Vagina (tissue), 2 donors: ENCODE measurements around the gene FCGBP. TPM values are rescaled to one million over a fixed set of nuclear protein-coding genes. Genes with fewer than 3 reads are reported as not detected.
"Not testable (repeated sequence)": the region's sequence is repeated elsewhere in the genome, so short reads cannot be mapped to it uniquely, and the experiment has no call there.

Experiments
- DNase-seq, 2 donors: peaks; one replicate each; pipeline ENCODE4 v3.0.0-alpha.2; 2017; ENCODE audit errors: extremely low spot score in 2 of 2
- H3K27ac ChIP-seq: fragments of 200-600 bp; sonication (generic); one replicate; pipeline ENCODE4 v1.5.1; 2019
- H3K27me3 ChIP-seq: fragments of 200-600 bp; sonication (generic); one replicate; pipeline ENCODE4 v1.5.1; 2019
- H3K36me3 ChIP-seq, 2 donors: fragments of 200-600 bp; sonication (generic); one replicate each; pipeline ENCODE4 v1.5.1; 2017 to 2019
- H3K4me1 ChIP-seq: fragments of 200-600 bp; sonication (generic); one replicate; pipeline ENCODE4 v1.5.1; 2019
- H3K4me3 ChIP-seq, 2 donors: fragments of 200-600 bp; sonication (generic); 1 replicate in 1 of 2; 2 replicates in 1 of 2; pipeline ENCODE4 v1.5.1; 2016 to 2019
- H3K9me3 ChIP-seq: fragments of 200-600 bp; sonication (generic); one replicate; pipeline ENCODE4 v1.5.1; 2019
- POLR2A ChIP-seq, 2 donors: fragments of 450-650 bp; IDR thresholded peaks; one replicate each; pipeline ENCODE4 v1.6.1; 2017; ENCODE audit warnings: antibody characterized with exemption in 2 of 2, mild to moderate bottlenecking in 2 of 2, moderate library complexity in 2 of 2
- POLR2AphosphoS5 ChIP-seq, 2 donors: sonication (generic); formaldehyde crosslinking; IDR thresholded peaks; one replicate each; pipeline ENCODE4 v1.9.0; 2017; ENCODE audit warnings: antibody characterized with exemption in 2 of 2, mild to moderate bottlenecking in 2 of 2, low read depth in 1 of 2; ENCODE audit not compliant: insufficient read depth in 1 of 2
- intact Hi-C: fragments of 100-400 bp; cut with DNase I; formaldehyde crosslinking; loops from one replicate; pipeline ENCODE4 v1.15.1; 2023
- total RNA-seq: library from RNA; depleted of rRNA; stranded (reverse); fragments of >200 nt; gene quantifications from one replicate; pipeline ENCODE4 v1.2.3, GENCODE V29; 2016
- TF ChIP-seq, protein P1 (sequence below), 3 experiments: fragments of 450-650 bp in 2 of 3; fragments of 200-600 bp in 1 of 3; sonication (generic) in 1 of 3; IDR thresholded peaks; one replicate each; pipeline ENCODE4 v1.5.1; 2017 to 2019; ENCODE audit warnings: antibody characterized with exemption in 3 of 3, mild to moderate bottlenecking in 2 of 3, moderate library complexity in 2 of 3

The FCGBP gene
- total RNA-seq, 1 donor from 2014 or later, result 31.7 TPM

DNA sequence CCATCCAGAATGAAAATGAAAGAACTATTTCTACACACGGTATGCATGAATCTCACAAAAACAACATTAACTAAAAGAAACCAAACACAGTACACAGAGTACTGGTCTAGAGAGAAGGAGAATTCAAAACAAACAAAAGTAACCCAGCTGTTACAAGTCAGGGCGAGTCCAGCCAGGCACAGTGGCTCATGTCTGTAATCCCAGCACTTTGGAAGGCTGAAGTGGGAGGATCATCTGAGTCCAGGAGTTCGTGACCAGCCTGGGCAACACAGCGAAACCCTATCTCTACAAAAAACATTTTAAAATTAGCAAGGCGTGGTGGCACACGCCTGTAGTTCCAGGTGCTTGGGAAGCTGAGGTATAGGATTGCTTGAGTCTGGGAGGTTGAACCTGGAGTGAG, 34.8 kb upstream of the FCGBP start:
- no peaks in the 10 kb centered on the region for H3K27me3 ChIP-seq
- intact Hi-C loops, result loop anchor here (10.0 kb wide), 1 partner anchor 174 kb away; no protein-coding TSS in a partner anchor
- H3K4me1 ChIP-seq, result peaks cover 25% of the 10 kb centered on the region
- H3K4me3 ChIP-seq, result no peak overlapping the region
- H3K27ac ChIP-seq, result peak overlapping the region; percentile 96
- H3K9me3 ChIP-seq, result no peaks in the 10 kb centered on the region
- no peak for TF ChIP-seq POLR2A (IDR thresholded peaks at IDR 0.05)
- TF ChIP-seq, protein P1, sequence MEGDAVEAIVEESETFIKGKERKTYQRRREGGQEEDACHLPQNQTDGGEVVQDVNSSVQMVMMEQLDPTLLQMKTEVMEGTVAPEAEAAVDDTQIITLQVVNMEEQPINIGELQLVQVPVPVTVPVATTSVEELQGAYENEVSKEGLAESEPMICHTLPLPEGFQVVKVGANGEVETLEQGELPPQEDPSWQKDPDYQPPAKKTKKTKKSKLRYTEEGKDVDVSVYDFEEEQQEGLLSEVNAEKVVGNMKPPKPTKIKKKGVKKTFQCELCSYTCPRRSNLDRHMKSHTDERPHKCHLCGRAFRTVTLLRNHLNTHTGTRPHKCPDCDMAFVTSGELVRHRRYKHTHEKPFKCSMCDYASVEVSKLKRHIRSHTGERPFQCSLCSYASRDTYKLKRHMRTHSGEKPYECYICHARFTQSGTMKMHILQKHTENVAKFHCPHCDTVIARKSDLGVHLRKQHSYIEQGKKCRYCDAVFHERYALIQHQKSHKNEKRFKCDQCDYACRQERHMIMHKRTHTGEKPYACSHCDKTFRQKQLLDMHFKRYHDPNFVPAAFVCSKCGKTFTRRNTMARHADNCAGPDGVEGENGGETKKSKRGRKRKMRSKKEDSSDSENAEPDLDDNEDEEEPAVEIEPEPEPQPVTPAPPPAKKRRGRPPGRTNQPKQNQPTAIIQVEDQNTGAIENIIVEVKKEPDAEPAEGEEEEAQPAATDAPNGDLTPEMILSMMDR (IDR thresholded peaks at IDR 0.05), result no peak
- no peak for TF ChIP-seq POLR2AphosphoS5 (IDR thresholded peaks at IDR 0.05; ENCODE audit: insufficient read depth in 1 of 2, low read depth in 1 of 2)
- DNase-seq, result no peak
- H3K36me3 ChIP-seq, result peaks cover 0 to 18% of the 10 kb centered on the region in 2 donors

DNA sequence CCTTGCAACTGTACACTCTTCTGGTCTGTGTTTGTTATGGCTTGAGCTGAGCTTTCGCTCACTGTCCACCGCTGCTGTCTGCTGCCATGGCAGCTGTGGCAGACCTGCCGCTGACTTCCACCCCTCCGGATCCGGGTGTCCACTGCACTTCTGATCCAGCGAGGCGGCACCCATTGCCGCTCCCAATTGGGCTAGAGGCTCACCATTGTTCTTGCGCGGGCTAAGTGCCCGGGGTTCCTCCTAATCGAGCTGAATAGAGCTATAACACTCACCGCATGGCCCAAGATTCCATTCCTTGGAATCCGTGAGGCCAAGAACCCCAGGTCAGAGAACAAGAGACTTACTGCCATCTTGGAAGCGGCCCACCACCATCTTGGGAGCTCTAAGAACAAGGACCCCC, 34.4 kb upstream of the FCGBP start:
- Histone ChIP-seq H3K4me1 (peaks cover 25% of the 10 kb centered on the region), H3K27me3 (no peaks in the 10 kb centered on the region), H3K4me3 (no peak overlapping the region), H3K36me3 (peaks cover 0 to 16% of the 10 kb centered on the region in 2 donors), H3K9me3 (no peaks in the 10 kb centered on the region), H3K27ac (no peak overlapping the region)
- intact Hi-C loops, result loop anchor here (10.0 kb wide), 1 partner anchor 174 kb away; no protein-coding TSS in a partner anchor
- DNase-seq, result no peak
- TF ChIP-seq, protein P1 (IDR thresholded peaks at IDR 0.05), result no peak
- TF ChIP-seq POLR2AphosphoS5 (IDR thresholded peaks at IDR 0.05; ENCODE audit: insufficient read depth in 1 of 2, low read depth in 1 of 2), result no peak
- no peak for TF ChIP-seq POLR2A (IDR thresholded peaks at IDR 0.05)

DNA sequence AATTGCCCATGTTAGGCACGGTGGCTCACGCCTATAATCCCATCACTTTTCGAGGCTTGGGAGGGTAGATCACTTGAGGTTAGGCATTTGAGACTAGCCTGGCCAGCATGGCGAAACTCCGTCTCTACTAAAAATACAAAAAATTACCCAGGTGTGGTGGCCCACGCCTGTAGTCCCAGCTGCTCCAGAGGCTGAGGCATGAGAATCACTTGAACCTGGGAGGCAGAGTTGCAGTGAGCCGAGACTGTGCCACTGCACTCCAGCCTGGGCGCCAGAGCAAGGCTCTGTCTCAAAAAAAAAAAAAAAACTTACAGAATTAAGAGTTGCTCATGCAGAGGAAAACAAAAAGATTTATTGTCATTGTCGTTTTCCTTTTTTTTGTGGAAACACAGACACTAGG, 33.1 kb upstream of the FCGBP start:
- Histone ChIP-seq H3K36me3 (peaks cover 0 to 5% of the 10 kb centered on the region in 2 donors), H3K4me1 (peaks cover 24% of the 10 kb centered on the region), H3K4me3 (no peak overlapping the region), H3K9me3 (no peaks in the 10 kb centered on the region), H3K27ac (no peak overlapping the region), H3K27me3 (no peaks in the 10 kb centered on the region)
- no peak for TF ChIP-seq POLR2A (IDR thresholded peaks at IDR 0.05)
- no peak for TF ChIP-seq POLR2AphosphoS5 (IDR thresholded peaks at IDR 0.05; ENCODE audit: insufficient read depth in 1 of 2, low read depth in 1 of 2)
- TF ChIP-seq, protein P1 (IDR thresholded peaks at IDR 0.05), result no peak
- no peak for DNase-seq
- intact Hi-C loops, result loop anchor here (10.0 kb wide), 1 partner anchor 173 kb away; no protein-coding TSS in a partner anchor

GRCh38 chr19:39966617-39967016, 32.2 kb upstream of the FCGBP start:
- intact Hi-C loops, result loop anchor here (10.0 kb wide), 1 partner anchor 172 kb away; no protein-coding TSS in a partner anchor
- Histone ChIP-seq H3K9me3 (no peaks in the 10 kb centered on the region), H3K36me3 (no peaks in the 10 kb centered on the region), H3K27ac (no peak overlapping the region), H3K27me3 (no peaks in the 10 kb centered on the region), H3K4me3 (no peak overlapping the region), H3K4me1 (peaks cover 15% of the 10 kb centered on the region)
- DNase-seq, result no peak
- TF ChIP-seq POLR2AphosphoS5 (IDR thresholded peaks at IDR 0.05; ENCODE audit: insufficient read depth in 1 of 2, low read depth in 1 of 2) (no peak), POLR2A (IDR thresholded peaks at IDR 0.05) (no peak)
- TF ChIP-seq, protein P1 (IDR thresholded peaks at IDR 0.05), result no peak

DNA sequence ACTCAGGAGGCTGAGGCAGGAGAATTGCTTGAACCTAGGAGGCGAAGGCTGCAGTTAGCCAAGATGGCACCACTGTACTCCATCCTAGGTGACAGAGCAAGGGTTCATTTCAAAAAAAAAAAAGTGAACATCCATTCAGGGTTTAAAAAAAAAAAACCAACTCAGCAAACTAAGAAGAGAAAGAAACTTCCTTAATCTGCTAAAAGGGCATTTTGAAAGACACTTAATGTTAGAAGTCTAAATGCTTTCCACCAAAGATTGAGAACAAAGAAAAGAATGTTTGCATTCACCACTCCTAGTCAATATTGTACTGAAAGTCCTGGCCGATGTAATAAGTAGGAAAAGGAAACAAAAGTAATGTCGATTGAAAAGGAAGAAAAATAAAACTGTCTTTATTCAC, 29.5 kb upstream of the FCGBP start:
- no peak overlapping the region for H3K27ac ChIP-seq
- intact Hi-C loops, result loop anchor here (10.0 kb wide), 1 partner anchor 169 kb away; no protein-coding TSS in a partner anchor

DNA sequence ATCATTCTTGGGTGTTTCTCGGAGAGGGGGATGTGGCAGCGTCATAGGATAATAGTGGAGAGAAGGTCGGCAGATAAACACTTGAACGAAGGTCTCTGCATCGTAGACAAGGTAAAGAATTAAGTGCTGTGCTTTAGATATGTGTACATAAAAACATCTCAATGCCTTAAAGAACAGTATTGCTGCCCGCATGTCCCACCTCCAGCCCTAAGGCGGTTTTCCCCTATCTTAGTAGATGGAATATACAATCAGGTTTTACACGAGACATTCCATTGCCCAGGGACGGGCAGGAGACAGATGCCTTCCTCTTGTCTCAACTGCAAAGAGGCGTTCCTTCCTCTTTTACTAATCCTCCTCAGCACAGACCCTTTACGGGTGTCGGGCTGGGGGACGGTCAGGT, 25.0 kb upstream of the FCGBP start:
- H3K27ac ChIP-seq, H3K9me3 ChIP-seq, H3K4me1 ChIP-seq, H3K4me3 ChIP-seq, DNase-seq, intact Hi-C loops, H3K27me3 ChIP-seq, H3K36me3 ChIP-seq: not testable (repeated sequence)

More for the DNA sequence above, 29.5 kb upstream of the FCGBP start:
- no peaks in the 10 kb centered on the region for H3K36me3 ChIP-seq
- no peaks in the 10 kb centered on the region for H3K4me1 ChIP-seq
- DNase-seq, result no peak
- TF ChIP-seq, protein P1 (IDR thresholded peaks at IDR 0.05), result no peak
- no peak for TF ChIP-seq POLR2AphosphoS5 (IDR thresholded peaks at IDR 0.05; ENCODE audit: insufficient read depth in 1 of 2, low read depth in 1 of 2)
- TF ChIP-seq POLR2A (IDR thresholded peaks at IDR 0.05), result no peak
- no peak overlapping the region for H3K4me3 ChIP-seq
- no peaks in the 10 kb centered on the region for H3K9me3 ChIP-seq
- no peaks in the 10 kb centered on the region for H3K27me3 ChIP-seq

DNA sequence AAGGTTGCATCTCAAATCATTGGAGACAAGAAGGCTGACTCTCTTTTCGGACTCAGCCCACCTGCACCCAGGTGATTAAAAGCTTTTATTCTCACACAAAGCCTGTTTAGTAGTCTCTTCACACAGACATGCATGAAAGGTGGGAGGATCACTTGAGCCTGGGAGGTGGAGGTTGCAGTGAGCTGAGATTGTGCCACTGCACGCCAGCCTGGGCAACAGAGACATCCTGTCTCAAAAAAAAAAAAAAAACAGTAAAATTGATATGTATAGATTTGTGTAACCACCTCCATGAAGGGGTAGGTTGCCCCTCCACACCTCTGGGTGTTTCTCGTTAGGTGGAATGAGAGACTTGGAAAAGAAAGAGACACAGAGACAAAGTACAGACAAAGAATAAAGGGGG, 24.5 kb upstream of the FCGBP start:
- H3K36me3 ChIP-seq, DNase-seq, H3K27ac ChIP-seq, H3K4me3 ChIP-seq, intact Hi-C loops, H3K27me3 ChIP-seq, H3K9me3 ChIP-seq, H3K4me1 ChIP-seq: not testable (repeated sequence)

- H3K9me3 ChIP-seq, intact Hi-C loops, H3K4me1 ChIP-seq, DNase-seq, H3K27ac ChIP-seq, H3K4me3 ChIP-seq, H3K36me3 ChIP-seq, H3K27me3 ChIP-seq: not testable (repeated sequence)
Observed at GRCh38 chr19:39957886-39958285, 23.5 kb upstream of the FCGBP start.
